B cell (primary cell): Measurements from ENCODE around the gene DAGLB.

Experiments used
- CTCF ChIP-seq: fragments of 200-600 bp; IDR thresholded peaks from one replicate; pipeline ENCODE4 v1.8.0; 2022; ENCODE audit warnings: antibody characterized with exemption, mild to moderate bottlenecking
- EZH2 ChIP-seq: IDR thresholded peaks from 2 replicates; pipeline ENCODE4 v1.6.1; 2012; ENCODE audit warnings: borderline replicate concordance, low read depth, mild to moderate bottlenecking, moderate library complexity, low read length; ENCODE audit not compliant: insufficient read depth, poor library complexity, severe bottlenecking

GRCh38 chr7:6486438-6487183 is 38.9 kb upstream of the DAGLB start:
- TF ChIP-seq CTCF: no peak
- no peak for TF ChIP-seq EZH2
